Mesendoderm (in vitro differentiated cells): ENCODE data around the gene RTN4R.

ENCODE experiments used
- DNase-seq: peaks from one replicate; pipeline ENCODE4 v3.0.0; 2013
- H2AK5ac ChIP-seq: 2 replicates; pipeline ENCODE4 v1.6.1; 2013; ENCODE audit warnings: low read length, inconsistent platforms
- H2BK120ac ChIP-seq: 2 replicates; pipeline ENCODE4 v1.6.1; 2013; ENCODE audit warnings: low read depth, mild to moderate bottlenecking, low read length, moderate library complexity, mixed read lengths
- H2BK15ac ChIP-seq: replicated peaks from 2 replicates; pipeline ENCODE4 v1.6.1; 2013; ENCODE audit warnings: low read depth, mild to moderate bottlenecking, moderate library complexity
- H2BK5ac ChIP-seq: 2 replicates; pipeline ENCODE4 v1.6.1; 2013; ENCODE audit warnings: low read length, inconsistent platforms
- H3K18ac ChIP-seq: 2 replicates; pipeline ENCODE4 v1.6.1; 2013; ENCODE audit warnings: mild to moderate bottlenecking, low read length, mixed read lengths
- H3K23ac ChIP-seq: one replicate; pipeline ENCODE4 v1.6.1; 2013; ENCODE audit warnings: low read length
- H3K27ac ChIP-seq: 2 replicates; pipeline ENCODE4 v1.5.1; 2013; ENCODE audit warnings: low read depth, mild to moderate bottlenecking, inconsistent platforms, low read length, moderate library complexity
- H3K27me3 ChIP-seq: 2 replicates; pipeline ENCODE4 v1.6.1; 2013; ENCODE audit warnings: low read length, control low read depth, mild to moderate bottlenecking, inconsistent platforms; ENCODE audit not compliant: insufficient read depth, poor library complexity
- H3K36me3 ChIP-seq: 2 replicates; pipeline ENCODE4 v1.6.1; 2013; ENCODE audit warnings: low read length, inconsistent platforms; ENCODE audit not compliant: control insufficient read depth, insufficient read depth
- H3K4ac ChIP-seq: one replicate; pipeline ENCODE4 v1.6.1; 2013; ENCODE audit warnings: low read depth, mild to moderate bottlenecking, low read length, moderate library complexity
- H3K4me1 ChIP-seq: 2 replicates; pipeline ENCODE4 v1.6.1; 2013; ENCODE audit warnings: low read depth, low read length, inconsistent platforms; ENCODE audit not compliant: control insufficient read depth
- H3K4me2 ChIP-seq: 2 replicates; pipeline ENCODE4 v1.6.1; 2013; ENCODE audit warnings: low read length
- H3K4me3 ChIP-seq: 2 replicates; pipeline ENCODE4 v1.5.1; 2013; ENCODE audit warnings: mild to moderate bottlenecking, low read length
- H3K56ac ChIP-seq: one replicate; pipeline ENCODE4 v1.6.1; 2013; ENCODE audit warnings: low read length
- H3K79me1 ChIP-seq: 2 replicates; pipeline ENCODE4 v1.6.1; 2013; ENCODE audit warnings: low read length, inconsistent platforms
- H3K79me2 ChIP-seq: 2 replicates; pipeline ENCODE4 v1.6.1; 2013; ENCODE audit warnings: mild to moderate bottlenecking, low read length; ENCODE audit not compliant: control insufficient read depth, insufficient read depth
- H3K9ac ChIP-seq: 2 replicates; pipeline ENCODE4 v1.6.1; 2013; ENCODE audit warnings: low read length, inconsistent platforms
- H4K5ac ChIP-seq: one replicate; pipeline ENCODE4 v1.6.1; 2013; ENCODE audit warnings: low read length
- H4K8ac ChIP-seq: one replicate; pipeline ENCODE4 v1.6.1; 2013; ENCODE audit warnings: low read depth, mild to moderate bottlenecking, control low read depth, low read length, moderate library complexity
- WGBS: extraction: QIAGEN DNeasy Blood & Tissue Kit; methylation state at CpG from one replicate; pipeline ENCODE4 v1.1.7; 2013; ENCODE audit warnings: low lambda C conversion rate, missing lambda C conversion rate; ENCODE audit not compliant: insufficient coverage; ENCODE audit errors: extremely low coverage; 5-methylcytosine and 5-hydroxymethylcytosine counted together

Gene RTN4R

DNA sequence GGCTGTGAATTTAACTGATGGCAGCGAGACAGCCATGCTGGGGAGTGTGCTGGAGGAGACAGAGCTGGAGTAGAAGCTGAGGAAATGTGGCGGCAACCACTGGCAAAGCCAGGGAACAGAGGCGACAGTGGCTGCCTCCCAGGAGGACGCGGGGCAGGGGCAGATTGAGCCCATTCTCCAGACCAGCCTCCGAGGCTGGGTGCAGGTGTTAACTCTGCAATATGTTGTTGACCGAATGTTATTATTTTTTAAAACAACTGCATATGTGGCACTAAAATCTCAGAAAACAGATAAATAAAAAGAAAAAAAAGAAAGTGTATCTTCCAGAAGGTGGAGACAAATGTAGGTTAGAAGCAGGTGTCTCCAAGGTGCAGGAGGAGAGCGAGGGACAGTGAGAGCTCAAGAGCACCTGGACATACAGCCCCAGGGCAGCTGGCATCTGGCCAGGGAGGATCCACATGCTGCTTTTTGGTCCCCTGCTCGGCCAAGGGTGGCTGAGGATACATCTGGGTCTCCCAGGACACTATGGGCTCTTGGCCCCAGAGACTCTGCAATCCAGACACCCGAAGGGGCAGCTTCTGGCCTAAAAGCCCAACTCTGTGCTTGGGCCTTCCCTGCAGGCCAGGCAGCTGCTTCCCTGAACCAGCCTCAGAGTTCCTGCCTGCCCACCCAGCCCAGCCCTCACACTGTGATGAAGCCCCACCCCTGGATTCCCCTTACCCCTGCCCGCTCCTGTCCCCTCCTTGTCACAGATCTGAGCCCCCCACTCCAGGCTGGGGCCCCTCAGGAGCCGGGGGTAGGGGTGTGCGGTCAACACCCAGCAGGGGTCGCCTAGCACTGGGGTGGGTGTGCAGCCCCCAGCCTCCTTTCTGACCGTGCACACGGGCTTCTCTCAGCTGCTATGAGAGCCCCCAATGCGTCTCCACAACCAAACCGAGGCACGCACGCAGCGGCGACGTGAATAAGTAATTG, 12.9 kb downstream of the RTN4R start:
- H3K27me3 ChIP-seq = no peaks in the 10 kb centered on the region
- H2BK15ac ChIP-seq = no peak overlapping the region
- H3K27ac ChIP-seq = no peak overlapping the region
- no peak overlapping the region for H3K23ac ChIP-seq
- H2BK5ac ChIP-seq = no peak overlapping the region
- no peaks in the 10 kb centered on the region for H3K79me2 ChIP-seq
- no peak overlapping the region for H3K18ac ChIP-seq
- no peak overlapping the region for H3K56ac ChIP-seq
- H3K36me3 ChIP-seq = no peaks in the 10 kb centered on the region
- H2AK5ac ChIP-seq = no peak overlapping the region
- no peak overlapping the region for H3K4me3 ChIP-seq
- no peak for DNase-seq
- H3K9ac ChIP-seq = no peak overlapping the region
- no peak overlapping the region for H4K5ac ChIP-seq
- WGBS = no CpG with 5 or more reads among the region's 23 CpGs
- H2BK120ac ChIP-seq = no peak overlapping the region
- no peak overlapping the region for H3K4me2 ChIP-seq
- H3K79me1 ChIP-seq = peaks cover 5% of the 10 kb centered on the region
- H4K8ac ChIP-seq = no peak overlapping the region
- H3K4me1 ChIP-seq = no peaks in the 10 kb centered on the region
- no peak overlapping the region for H3K4ac ChIP-seq

DNA sequence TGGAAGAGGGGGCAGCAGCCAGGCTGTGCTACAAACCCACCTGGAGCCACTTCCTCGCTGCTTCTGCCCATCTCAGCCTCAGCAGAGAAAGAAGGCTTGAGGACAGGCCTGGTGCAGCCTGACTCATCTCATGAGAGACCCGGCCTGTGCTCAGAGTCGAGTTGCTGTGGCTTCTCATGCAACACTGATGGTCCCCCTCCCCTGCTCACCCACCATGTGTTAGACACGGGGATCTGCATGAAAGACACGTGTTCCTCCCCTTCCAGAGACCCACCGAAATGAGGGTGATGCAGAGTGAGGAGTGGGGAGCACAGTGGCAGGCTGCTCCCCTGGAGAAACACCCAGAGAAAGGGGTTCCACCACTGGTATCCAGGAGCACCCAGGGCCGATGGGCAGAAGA, 15.0 kb downstream of the RTN4R start:
- Histone ChIP-seq H3K27me3 (no peaks in the 10 kb centered on the region), H3K79me2 (no peaks in the 10 kb centered on the region), H2AK5ac (no peak overlapping the region), H3K18ac (no peak overlapping the region), H3K4ac (no peak overlapping the region), H3K23ac (no peak overlapping the region), H4K8ac (no peak overlapping the region), H4K5ac (no peak overlapping the region), H3K79me1 (peaks cover 6% of the 10 kb centered on the region), H3K56ac (no peak overlapping the region), H2BK15ac (no peak overlapping the region), H3K9ac (no peak overlapping the region), H3K27ac (no peak overlapping the region), H3K4me1 (no peaks in the 10 kb centered on the region), H2BK120ac (no peak overlapping the region), H3K36me3 (no peaks in the 10 kb centered on the region), H2BK5ac (no peak overlapping the region), H3K4me3 (no peak overlapping the region), H3K4me2 (no peak overlapping the region)
- DNase-seq = no peak
- WGBS = no CpG with 5 or more reads among the region's 7 CpGs

DNA sequence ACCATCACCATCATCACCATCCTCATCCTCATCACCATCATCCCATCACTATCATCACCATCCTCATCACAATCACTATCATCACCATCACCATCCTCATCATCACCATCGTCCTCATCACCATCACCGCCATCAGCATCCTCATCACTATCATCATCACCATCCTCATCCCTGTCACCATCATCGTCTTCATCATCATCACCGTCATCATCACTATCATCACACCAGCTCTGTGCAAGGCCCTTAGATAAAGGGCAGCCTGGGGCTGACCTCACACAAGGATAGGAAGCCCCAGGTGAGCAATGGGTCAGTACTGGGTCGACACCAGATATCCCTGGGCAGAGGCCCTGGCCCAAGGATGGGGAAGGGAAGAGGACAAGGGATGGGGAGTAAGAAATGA, 16.1 kb downstream of the RTN4R start:
- Histone ChIP-seq H2AK5ac (no peak overlapping the region), H3K9ac (no peak overlapping the region), H3K4me2 (no peak overlapping the region), H3K4me1 (no peaks in the 10 kb centered on the region), H3K27ac (no peak overlapping the region), H3K18ac (no peak overlapping the region), H3K56ac (no peak overlapping the region), H3K27me3 (no peaks in the 10 kb centered on the region), H3K79me2 (no peaks in the 10 kb centered on the region), H3K4me3 (no peak overlapping the region), H4K8ac (no peak overlapping the region), H3K4ac (no peak overlapping the region), H4K5ac (no peak overlapping the region), H2BK15ac (no peak overlapping the region), H3K23ac (no peak overlapping the region), H3K79me1 (peaks cover 6% of the 10 kb centered on the region), H3K36me3 (no peaks in the 10 kb centered on the region), H2BK5ac (no peak overlapping the region), H2BK120ac (no peak overlapping the region)
- WGBS = no CpG with 5 or more reads among the region's 5 CpGs
- DNase-seq = no peak

DNA sequence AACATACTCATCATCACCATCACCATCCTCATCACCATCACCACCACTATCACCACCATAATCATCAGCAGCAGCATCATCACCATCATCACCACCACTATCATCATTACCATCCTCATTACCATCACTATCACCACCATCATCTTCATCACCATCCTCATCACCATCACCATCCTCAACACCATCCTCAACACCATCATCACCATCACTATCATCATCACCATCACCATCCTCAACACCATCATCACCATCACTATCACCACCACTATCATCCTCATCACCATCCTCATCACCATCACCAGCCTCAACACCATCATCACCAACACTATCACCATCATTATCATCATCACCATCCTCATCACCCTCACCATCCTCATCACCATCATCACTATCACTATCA, 16.6 kb downstream of the RTN4R start:
- Histone ChIP-seq H3K56ac (no peak overlapping the region), H3K36me3 (no peaks in the 10 kb centered on the region), H4K5ac (no peak overlapping the region), H3K27ac (no peak overlapping the region), H3K4me3 (no peak overlapping the region), H3K79me2 (no peaks in the 10 kb centered on the region), H4K8ac (no peak overlapping the region), H3K27me3 (no peaks in the 10 kb centered on the region), H3K9ac (no peak overlapping the region), H3K23ac (no peak overlapping the region), H2AK5ac (no peak overlapping the region), H3K4me1 (no peaks in the 10 kb centered on the region), H3K4me2 (no peak overlapping the region), H3K4ac (no peak overlapping the region), H2BK120ac (no peak overlapping the region), H2BK5ac (no peak overlapping the region), H3K79me1 (peaks cover 6% of the 10 kb centered on the region), H3K18ac (no peak overlapping the region), H2BK15ac (no peak overlapping the region)
- no peak for DNase-seq

DNA sequence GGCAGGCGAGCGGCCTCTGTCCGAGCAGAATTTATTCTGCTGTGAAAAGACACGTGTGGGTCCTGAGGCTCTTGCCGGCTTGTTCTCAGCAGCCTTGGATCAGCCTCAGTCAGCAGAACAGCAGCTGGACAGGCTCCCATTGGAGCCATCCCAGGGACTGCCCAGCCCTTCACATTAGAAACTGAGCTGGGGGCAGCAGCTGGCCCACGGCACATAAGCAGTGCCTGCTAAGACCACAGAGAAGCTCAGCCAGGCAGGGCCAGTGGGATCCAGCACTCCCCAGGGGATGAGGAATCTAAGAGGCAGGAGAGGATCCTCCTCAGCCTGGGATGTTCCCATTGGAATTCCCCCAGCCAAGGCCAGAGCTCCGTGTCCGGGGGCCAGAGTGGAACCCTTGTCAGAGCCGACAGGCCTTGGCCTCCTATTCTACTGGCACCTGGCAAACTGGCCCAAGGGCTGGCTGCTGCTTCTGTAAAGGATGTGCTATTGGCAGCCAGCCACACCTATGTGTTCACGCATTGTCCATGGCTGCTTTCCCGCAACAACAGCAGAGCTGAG, 18.2 kb downstream of the RTN4R start:
- H3K18ac ChIP-seq = no peak overlapping the region
- H3K79me2 ChIP-seq = no peaks in the 10 kb centered on the region
- no peak overlapping the region for H4K5ac ChIP-seq
- H3K4ac ChIP-seq = no peak overlapping the region
- no peak for DNase-seq
- no peak overlapping the region for H2BK5ac ChIP-seq
- no peak overlapping the region for H3K4me3 ChIP-seq
- H2BK120ac ChIP-seq = no peak overlapping the region
- H3K4me1 ChIP-seq = peaks cover 3% of the 10 kb centered on the region
- H2BK15ac ChIP-seq = no peak overlapping the region
- no peak overlapping the region for H3K4me2 ChIP-seq
- WGBS = no CpG with 5 or more reads among the region's 11 CpGs
- H4K8ac ChIP-seq = no peak overlapping the region
- no peak overlapping the region for H3K9ac ChIP-seq
- no peaks in the 10 kb centered on the region for H3K27me3 ChIP-seq
- H3K23ac ChIP-seq = no peak overlapping the region
- H2AK5ac ChIP-seq = no peak overlapping the region
- H3K56ac ChIP-seq = no peak overlapping the region
- peaks cover 6% of the 10 kb centered on the region for H3K79me1 ChIP-seq
- H3K27ac ChIP-seq = no peak overlapping the region
- no peaks in the 10 kb centered on the region for H3K36me3 ChIP-seq
